Hematopoietic multipotent progenitor cell (in vitro differentiated cells): ENCODE measurements around the gene RFT1. TPM values are rescaled to one million over a fixed set of nuclear protein-coding genes. Genes with fewer than 3 reads are reported as not detected.

Source experiments
- DNase-seq, 3 donors: peaks; one replicate each; pipeline ENCODE4 v3.0.0-alpha.2; 2011 to 2015; ENCODE audit warnings: low read depth in 2 of 3, low spot score in 2 of 3
- total RNA-seq: library from RNA; depleted of rRNA; stranded (reverse); fragments of >200 nt; gene quantifications from one replicate; pipeline ENCODE4 v1.2.3, GENCODE V29; 2012

The RFT1 gene
- total RNA-seq, 1 donor, result 14.0 TPM

DNA sequence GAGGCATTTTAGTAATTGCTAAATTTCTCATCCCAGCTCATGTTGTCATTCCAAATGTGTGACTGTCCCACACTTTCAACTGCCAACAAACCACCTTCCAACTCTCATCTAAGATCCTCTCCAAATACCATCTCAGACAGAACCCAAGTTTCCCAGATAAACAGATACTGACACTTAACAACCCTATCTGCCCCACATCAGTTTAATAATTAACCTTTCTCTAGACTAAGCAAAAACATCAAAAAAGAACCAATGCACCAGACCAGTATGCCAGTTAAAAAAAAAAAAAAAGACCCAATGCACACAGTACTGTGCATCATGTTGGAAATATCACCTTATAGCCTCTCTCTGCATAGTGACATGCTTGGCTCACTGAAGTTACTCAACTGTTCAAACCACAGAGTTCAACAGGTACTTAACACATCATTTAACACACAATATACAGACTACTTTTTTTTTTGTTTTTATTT lies 89.8 kb downstream of the RFT1 start:
- no peak for DNase-seq

DNA sequence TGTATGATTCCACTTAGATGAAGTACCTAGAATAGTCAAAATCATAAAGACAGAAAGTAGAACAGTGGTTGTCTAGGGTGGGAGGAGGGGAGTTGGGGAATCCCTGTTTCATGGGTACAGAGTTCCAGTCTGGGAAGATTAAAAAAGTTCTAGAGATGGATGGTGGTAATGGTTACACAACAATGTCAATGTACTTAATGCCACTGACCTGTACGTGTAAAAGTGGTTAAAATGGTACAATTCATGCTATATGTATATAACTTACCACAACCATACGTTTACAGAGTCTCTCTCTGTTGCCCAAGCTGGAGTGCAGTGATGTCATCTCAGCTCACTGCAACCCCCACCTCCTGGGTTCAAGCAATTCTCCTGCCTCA lies 90.9 kb downstream of the RFT1 start:
- no peak for DNase-seq

DNA sequence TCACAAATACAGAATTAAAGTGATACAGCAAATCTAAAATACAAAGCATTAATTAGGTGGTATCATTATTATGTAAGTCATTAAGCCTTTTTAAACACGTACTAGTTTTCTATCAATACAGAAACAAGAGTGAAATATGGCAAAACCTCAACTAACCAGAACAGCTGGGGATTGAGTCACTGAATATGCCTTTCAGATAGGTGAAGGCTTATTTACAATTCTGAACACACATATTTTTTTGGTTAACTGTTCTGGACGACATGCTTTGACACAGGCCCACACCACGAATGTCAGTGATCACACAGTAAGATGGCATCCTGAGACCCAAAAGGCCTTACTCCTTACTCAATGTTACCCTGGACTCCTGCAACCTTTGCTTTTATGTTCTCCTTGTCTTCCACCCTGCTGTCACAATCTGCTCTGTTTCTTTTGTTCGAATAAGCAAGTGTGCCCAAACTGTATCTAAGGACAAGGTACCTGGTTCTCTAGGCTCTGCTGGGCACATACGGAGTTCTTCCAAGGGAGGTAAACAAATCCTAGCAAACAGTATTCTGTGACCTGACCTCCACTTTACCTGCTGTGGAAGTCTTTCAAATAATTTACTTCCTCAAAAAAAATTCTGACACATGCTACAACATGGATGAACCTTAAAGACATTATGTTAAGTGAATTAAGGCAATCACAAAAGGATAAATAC lies 91.4 kb downstream of the RFT1 start:
- no peak for DNase-seq

Other genes starting within 250 kb of the RFT1 start
- 13.2 TPM for gene STIMATE, start 232.9 kb downstream of the RFT1 start, total RNA-seq
- 1.9 TPM for gene SFMBT1, start 84.4 kb downstream of the RFT1 start, total RNA-seq
- gene PRKCD, start 30.8 kb upstream of the RFT1 start, total RNA-seq, result 5.7 TPM
- gene TKT, start 125.6 kb upstream of the RFT1 start, total RNA-seq, result 1,326 TPM
- 36.9 TPM for gene DCP1A, start 217.1 kb upstream of the RFT1 start, total RNA-seq